ENCODE data around the gene PIBF1. TPM values are rescaled to one million over a fixed set of nuclear protein-coding genes. Genes with fewer than 3 reads are reported as not detected.
"Not testable (repeated sequence)": the region's sequence is repeated elsewhere in the genome, so short reads cannot be mapped to it uniquely, and the experiment has no call there.

PIBF1 gene
- total and polyA plus RNA-seq, 2 donors, result 26.0 to 31.1 TPM

DNA sequence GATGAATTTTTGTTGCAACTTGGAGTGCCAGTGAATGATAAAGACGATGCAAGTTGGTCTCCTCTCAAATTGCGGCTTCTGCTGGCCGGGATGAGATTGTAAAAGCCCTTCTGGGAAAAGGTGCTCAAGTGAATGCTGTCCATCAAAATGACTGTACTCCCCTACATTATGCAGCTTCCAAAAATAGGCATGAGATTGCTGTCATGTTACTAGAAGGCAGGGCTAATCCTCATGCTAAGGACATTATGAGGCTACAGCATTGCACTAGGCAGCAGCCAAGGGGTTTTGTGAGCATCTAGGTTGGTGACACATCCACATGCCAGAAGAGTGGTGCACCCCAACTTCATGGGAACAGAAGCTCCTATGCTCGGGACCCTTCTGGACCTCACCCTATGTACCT, 254.6 kb downstream of the PIBF1 start:
- no peak for DNase-seq (ENCODE audit: low read depth in 6 of 9, low spot score in 9 of 9)
- Histone ChIP-seq H3K36me3 (ENCODE audit: control insufficient read depth in 2 of 2, insufficient read depth in 2 of 2, low read length in 1 of 2) (no peaks in the 10 kb centered on the region), H3K27me3 (ENCODE audit: control insufficient read depth in 2 of 2, insufficient read depth in 1 of 2, low read length in 1 of 2) (no peaks in the 10 kb centered on the region), H3K4me1 (ENCODE audit: control insufficient read depth in 2 of 2, insufficient read depth in 2 of 2, low read length in 2 of 2) (no peaks in the 10 kb centered on the region), H3K27ac (ENCODE audit: low read depth in 1 of 2, low read length in 1 of 2) (no peak overlapping the region), H3K9me3 (ENCODE audit: control insufficient read depth in 2 of 2, insufficient read depth in 1 of 2, low read length in 1 of 2) (no peaks in the 10 kb centered on the region), H3K4me3 (ENCODE audit: low read length in 2 of 2) (no peak overlapping the region)
- WGBS, result 98% methylated on average over 4 of the region's 4 CpGs

DNA sequence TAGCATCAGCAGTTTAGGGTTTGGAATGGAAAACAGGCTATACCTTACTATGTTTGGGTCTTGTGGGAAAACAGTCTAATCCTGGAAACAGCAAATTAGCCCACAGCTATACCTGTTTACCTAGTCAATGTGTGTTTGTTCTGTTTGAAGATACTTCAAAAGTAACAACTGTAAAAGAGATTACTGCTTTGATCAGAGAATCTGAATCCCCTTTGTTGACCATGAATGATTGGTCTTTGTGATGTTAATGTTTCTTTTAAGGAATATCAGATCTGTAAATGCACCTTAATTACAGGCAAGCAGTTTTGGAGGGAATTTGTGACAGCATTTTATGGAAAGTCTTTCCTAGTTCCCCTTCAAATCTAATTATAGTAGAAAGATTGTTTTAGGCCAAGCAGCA, 256.1 kb downstream of the PIBF1 start:
- Histone ChIP-seq H3K9me3 (ENCODE audit: control insufficient read depth in 2 of 2, insufficient read depth in 1 of 2, low read length in 1 of 2) (no peaks in the 10 kb centered on the region), H3K27ac (ENCODE audit: low read depth in 1 of 2, low read length in 1 of 2) (no peak overlapping the region), H3K4me3 (ENCODE audit: low read length in 2 of 2) (no peak overlapping the region), H3K27me3 (ENCODE audit: control insufficient read depth in 2 of 2, insufficient read depth in 1 of 2, low read length in 1 of 2) (no peaks in the 10 kb centered on the region), H3K36me3 (ENCODE audit: control insufficient read depth in 2 of 2, insufficient read depth in 2 of 2, low read length in 1 of 2) (no peaks in the 10 kb centered on the region), H3K4me1 (ENCODE audit: control insufficient read depth in 2 of 2, insufficient read depth in 2 of 2, low read length in 2 of 2) (no peaks in the 10 kb centered on the region)
- no peak for DNase-seq (ENCODE audit: low read depth in 6 of 9, low spot score in 9 of 9)

DNA sequence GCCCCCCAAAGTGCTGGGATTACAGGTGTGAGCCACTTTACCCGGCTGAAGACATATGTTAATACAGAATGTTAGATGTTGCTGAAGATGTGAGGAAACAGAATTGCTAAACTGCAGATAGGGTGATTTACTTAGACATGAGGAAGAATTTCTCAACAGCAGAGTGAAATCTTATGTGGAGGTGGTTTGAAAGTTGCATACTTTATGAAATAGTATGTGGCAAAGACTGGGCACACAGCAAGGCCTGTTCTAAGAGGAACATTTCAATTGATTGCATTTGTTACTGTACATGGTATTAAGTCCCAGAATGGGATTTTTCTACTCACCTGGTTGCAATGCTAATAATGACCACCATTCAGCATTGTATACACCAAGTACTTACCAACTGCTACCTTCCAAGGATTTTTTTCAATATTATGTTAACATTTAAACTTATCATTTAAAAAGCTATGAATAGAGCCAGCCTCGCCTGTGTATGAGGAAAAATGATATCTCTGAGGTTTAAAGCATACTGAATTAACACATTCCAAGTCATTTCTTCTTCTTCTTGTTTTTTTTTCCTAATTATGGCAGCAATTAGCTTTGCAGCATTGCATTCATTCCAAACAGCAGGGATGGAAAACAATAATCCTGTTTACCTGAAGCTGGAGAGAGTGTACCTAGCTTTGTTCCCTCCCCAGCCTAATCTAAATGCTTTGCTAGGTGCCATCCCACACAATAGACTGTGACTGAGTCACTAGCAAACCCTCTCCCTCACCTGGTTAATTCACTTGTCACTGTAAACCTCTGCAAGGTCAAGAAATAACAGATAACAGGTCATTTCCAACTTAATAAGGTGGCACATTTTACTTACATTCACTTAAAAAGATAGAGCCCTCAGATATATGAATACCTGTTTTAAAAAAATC, 257.5 kb downstream of the PIBF1 start:
- Histone ChIP-seq H3K4me1 (ENCODE audit: control insufficient read depth in 2 of 2, insufficient read depth in 2 of 2, low read length in 2 of 2) (no peaks in the 10 kb centered on the region), H3K27ac (ENCODE audit: low read depth in 1 of 2, low read length in 1 of 2) (no peak overlapping the region), H3K4me3 (ENCODE audit: low read length in 2 of 2) (no peak overlapping the region), H3K27me3 (ENCODE audit: control insufficient read depth in 2 of 2, insufficient read depth in 1 of 2, low read length in 1 of 2) (no peaks in the 10 kb centered on the region), H3K9me3 (ENCODE audit: control insufficient read depth in 2 of 2, insufficient read depth in 1 of 2, low read length in 1 of 2) (no peaks in the 10 kb centered on the region), H3K36me3 (ENCODE audit: control insufficient read depth in 2 of 2, insufficient read depth in 2 of 2, low read length in 1 of 2) (no peaks in the 10 kb centered on the region)
- DNase-seq (ENCODE audit: low read depth in 6 of 9, low spot score in 9 of 9), result no peak
- WGBS, result 95% methylated on average over 2 of the region's 2 CpGs

- H3K27ac ChIP-seq (ENCODE audit: low read depth in 1 of 2, low read length in 1 of 2), result no peak overlapping the region
- H3K9me3 ChIP-seq (ENCODE audit: control insufficient read depth in 2 of 2, insufficient read depth in 1 of 2, low read length in 1 of 2), result no peaks in the 10 kb centered on the region
- no peak overlapping the region for H3K4me3 ChIP-seq (ENCODE audit: low read length in 2 of 2)
- DNase-seq (ENCODE audit: low read depth in 6 of 9, low spot score in 9 of 9), result no peak
- 94% methylated on average over 3 of the region's 3 CpGs for WGBS
- no peaks in the 10 kb centered on the region for H3K4me1 ChIP-seq (ENCODE audit: control insufficient read depth in 2 of 2, insufficient read depth in 2 of 2, low read length in 2 of 2)
- H3K36me3 ChIP-seq (ENCODE audit: control insufficient read depth in 2 of 2, insufficient read depth in 2 of 2, low read length in 1 of 2), result no peaks in the 10 kb centered on the region
- H3K27me3 ChIP-seq (ENCODE audit: control insufficient read depth in 2 of 2, insufficient read depth in 1 of 2, low read length in 1 of 2), result no peaks in the 10 kb centered on the region
Measured at GRCh38 chr13:73040484-73040883, 258.6 kb downstream of the PIBF1 start.

- no peaks in the 10 kb centered on the region for H3K36me3 ChIP-seq (ENCODE audit: control insufficient read depth in 2 of 2, insufficient read depth in 2 of 2, low read length in 1 of 2)
- H3K27ac ChIP-seq (ENCODE audit: low read depth in 1 of 2, low read length in 1 of 2), result no peak overlapping the region
- 76% methylated on average over 7 of the region's 7 CpGs for WGBS
Measured at GRCh38 chr13:73040968-73041596, 259.1 kb downstream of the PIBF1 start.

DNA sequence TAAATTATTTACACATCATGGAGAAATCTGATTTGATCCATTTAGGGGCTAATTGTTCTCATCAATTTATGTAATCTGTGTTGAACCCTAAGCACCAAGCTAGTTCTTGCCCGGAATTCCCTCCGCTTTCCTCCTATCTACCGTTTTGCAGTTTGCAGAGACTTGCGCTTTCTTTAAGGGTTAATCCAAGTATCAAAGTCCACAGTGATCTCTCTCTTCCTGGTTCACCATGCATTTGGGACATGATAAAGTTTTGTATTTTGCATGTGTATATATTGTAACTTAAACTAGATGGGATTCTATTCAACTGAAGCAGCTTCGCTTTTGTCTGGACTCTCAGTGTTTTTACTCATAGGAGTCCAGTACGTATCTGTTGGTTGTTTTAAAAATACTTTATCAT, 263.1 kb downstream of the PIBF1 start:
- WGBS, result 98% methylated on average over 6 of the region's 6 CpGs
- Histone ChIP-seq H3K27ac (ENCODE audit: low read depth in 1 of 2, low read length in 1 of 2) (no peak overlapping the region), H3K9me3 (ENCODE audit: control insufficient read depth in 2 of 2, insufficient read depth in 1 of 2, low read length in 1 of 2) (no peaks in the 10 kb centered on the region), H3K4me3 (ENCODE audit: low read length in 2 of 2) (no peak overlapping the region), H3K36me3 (ENCODE audit: control insufficient read depth in 2 of 2, insufficient read depth in 2 of 2, low read length in 1 of 2) (no peaks in the 10 kb centered on the region), H3K4me1 (ENCODE audit: control insufficient read depth in 2 of 2, insufficient read depth in 2 of 2, low read length in 2 of 2) (no peaks in the 10 kb centered on the region), H3K27me3 (ENCODE audit: control insufficient read depth in 2 of 2, insufficient read depth in 1 of 2, low read length in 1 of 2) (no peaks in the 10 kb centered on the region)
- DNase-seq (ENCODE audit: low read depth in 6 of 9, low spot score in 9 of 9), result no peak

More at GRCh38 chr13:73040968-73041596, 259.1 kb downstream of the PIBF1 start:
- no peak for DNase-seq (ENCODE audit: low read depth in 6 of 9, low spot score in 9 of 9)
- Histone ChIP-seq H3K4me3 (ENCODE audit: low read length in 2 of 2) (no peak overlapping the region), H3K9me3 (ENCODE audit: control insufficient read depth in 2 of 2, insufficient read depth in 1 of 2, low read length in 1 of 2) (no peaks in the 10 kb centered on the region), H3K27me3 (ENCODE audit: control insufficient read depth in 2 of 2, insufficient read depth in 1 of 2, low read length in 1 of 2) (no peaks in the 10 kb centered on the region), H3K4me1 (ENCODE audit: control insufficient read depth in 2 of 2, insufficient read depth in 2 of 2, low read length in 2 of 2) (no peaks in the 10 kb centered on the region)

- H3K4me1 ChIP-seq (ENCODE audit: control insufficient read depth in 2 of 2, insufficient read depth in 2 of 2, low read length in 2 of 2), result not testable (repeated sequence)
- 98% methylated on average over 2 of the region's 2 CpGs for WGBS
Measured at GRCh38 chr13:73048615-73049014, 266.7 kb downstream of the PIBF1 start.

DNA sequence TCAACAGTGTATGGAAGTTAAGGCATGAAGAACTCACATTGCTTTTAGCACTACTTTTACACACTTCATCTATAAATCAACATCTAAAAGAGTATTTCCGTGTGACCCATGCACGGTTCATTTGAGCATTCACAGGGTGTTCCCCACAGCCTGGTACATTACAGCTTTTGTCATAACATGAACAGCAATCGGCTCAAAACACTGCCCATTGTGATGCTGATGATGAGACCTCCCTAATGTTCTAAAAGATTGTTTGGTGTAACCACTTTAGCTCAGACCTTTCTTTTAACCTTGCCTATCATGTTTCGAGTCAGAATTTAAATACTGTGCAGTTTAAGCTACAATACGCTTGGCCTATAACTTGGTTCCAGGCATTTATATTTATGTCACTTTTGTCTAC, 272.8 kb downstream of the PIBF1 start:
- DNase-seq (ENCODE audit: low read depth in 6 of 9, low spot score in 9 of 9), result no peak
- Histone ChIP-seq H3K27me3 (ENCODE audit: control insufficient read depth in 2 of 2, insufficient read depth in 1 of 2, low read length in 1 of 2) (peaks cover 18 to 38% of the 10 kb centered on the region in 2 donors), H3K36me3 (ENCODE audit: control insufficient read depth in 2 of 2, insufficient read depth in 2 of 2, low read length in 1 of 2) (no peaks in the 10 kb centered on the region), H3K27ac (ENCODE audit: low read depth in 1 of 2, low read length in 1 of 2) (no peak overlapping the region), H3K9me3 (ENCODE audit: control insufficient read depth in 2 of 2, insufficient read depth in 1 of 2, low read length in 1 of 2) (no peaks in the 10 kb centered on the region), H3K4me1 (ENCODE audit: control insufficient read depth in 2 of 2, insufficient read depth in 2 of 2, low read length in 2 of 2) (peaks cover 3 to 5% of the 10 kb centered on the region in 2 donors), H3K4me3 (ENCODE audit: low read length in 2 of 2) (no peak overlapping the region)
- WGBS, result 81% methylated on average over 5 of the region's 5 CpGs

More at GRCh38 chr13:73048615-73049014, 266.7 kb downstream of the PIBF1 start:
- not testable (repeated sequence) for DNase-seq (ENCODE audit: low read depth in 6 of 9, low spot score in 9 of 9); H3K36me3 ChIP-seq (ENCODE audit: control insufficient read depth in 2 of 2, insufficient read depth in 2 of 2, low read length in 1 of 2); H3K27ac ChIP-seq (ENCODE audit: low read depth in 1 of 2, low read length in 1 of 2); H3K27me3 ChIP-seq (ENCODE audit: control insufficient read depth in 2 of 2, insufficient read depth in 1 of 2, low read length in 1 of 2); H3K9me3 ChIP-seq (ENCODE audit: control insufficient read depth in 2 of 2, insufficient read depth in 1 of 2, low read length in 1 of 2); H3K4me3 ChIP-seq (ENCODE audit: low read length in 2 of 2)

DNA sequence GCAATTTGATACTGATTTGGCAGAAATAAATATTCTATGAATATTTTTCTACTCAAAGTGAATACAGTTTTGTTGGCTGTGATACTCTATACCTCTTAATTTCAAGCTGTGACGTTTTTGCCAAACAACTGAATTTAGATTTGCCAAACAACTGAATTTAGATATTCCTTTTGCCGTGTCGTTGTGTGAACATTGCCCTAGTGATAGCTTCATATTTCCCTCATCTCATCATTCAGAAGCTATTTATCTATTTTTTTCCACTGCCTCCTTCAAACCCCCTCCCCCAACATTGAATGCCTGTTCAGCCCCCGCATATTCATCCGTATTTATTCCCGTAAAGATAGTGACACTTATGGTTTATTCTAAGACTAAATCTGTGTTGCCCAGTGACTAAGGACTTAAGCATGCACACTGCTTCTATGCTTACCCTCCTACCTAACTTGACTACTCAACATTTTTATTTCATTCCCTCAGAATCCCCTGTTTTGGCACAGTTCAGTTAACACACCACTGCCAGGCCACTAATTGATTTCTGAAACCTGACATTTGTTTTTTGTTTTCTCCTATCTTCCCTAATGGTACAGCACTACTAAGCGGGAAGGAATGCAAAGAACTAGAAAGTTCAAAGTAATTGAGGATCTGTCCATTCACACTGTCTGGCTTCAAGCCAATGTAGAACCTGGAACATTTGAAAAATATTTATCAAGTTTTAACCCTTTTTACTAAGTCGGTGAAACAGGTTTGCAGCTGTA, 274.1 kb downstream of the PIBF1 start:
- peaks cover 10 to 12% of the 10 kb centered on the region in 2 donors for H3K4me1 ChIP-seq (ENCODE audit: control insufficient read depth in 2 of 2, insufficient read depth in 2 of 2, low read length in 2 of 2)
- WGBS, result 95% methylated on average over 8 of the region's 8 CpGs
- no peak for DNase-seq (ENCODE audit: low read depth in 6 of 9, low spot score in 9 of 9)
- H3K27me3 ChIP-seq (ENCODE audit: control insufficient read depth in 2 of 2, insufficient read depth in 1 of 2, low read length in 1 of 2), result peaks cover 30 to 50% of the 10 kb centered on the region in 2 donors
- no peak overlapping the region for H3K4me3 ChIP-seq (ENCODE audit: low read length in 2 of 2)
- H3K9me3 ChIP-seq (ENCODE audit: control insufficient read depth in 2 of 2, insufficient read depth in 1 of 2, low read length in 1 of 2), result no peaks in the 10 kb centered on the region
- peak overlapping the region in 1 of 2 donors; percentile 52 for H3K27ac ChIP-seq (ENCODE audit: low read depth in 1 of 2, low read length in 1 of 2)
- H3K36me3 ChIP-seq (ENCODE audit: control insufficient read depth in 2 of 2, insufficient read depth in 2 of 2, low read length in 1 of 2), result no peaks in the 10 kb centered on the region

Data from thymus (tissue), 11 donors.